H9 (cell line): ENCODE data around the gene PDE7B. TPM values are rescaled to one million over a fixed set of nuclear protein-coding genes. Genes with fewer than 3 reads are reported as not detected.
A peak's percentile ranks its signal among the peaks of the same experiment; 100 is the strongest.

Experiments
- DNase-seq: peaks from one replicate; pipeline ENCODE4 v3.0.0-alpha.2; 2017
- H2AFZ ChIP-seq: one replicate; pipeline ENCODE4 v1.6.1; 2013; ENCODE audit warnings: mild to moderate bottlenecking, low read length, control low read depth, moderate library complexity
- H2AK5ac ChIP-seq: 2 replicates; pipeline ENCODE4 v1.6.1; 2013; ENCODE audit warnings: low read length, control low read depth, mixed read lengths; ENCODE audit not compliant: insufficient read length
- H2BK120ac ChIP-seq: one replicate; pipeline ENCODE4 v1.6.1; 2013; ENCODE audit warnings: low read depth, mild to moderate bottlenecking, low read length, control low read depth, inconsistent platforms; ENCODE audit not compliant: poor library complexity, severe bottlenecking
- H2BK12ac ChIP-seq: 2 replicates; pipeline ENCODE4 v1.6.1; 2013; ENCODE audit warnings: low read length, control low read depth, mixed read lengths, low read depth; ENCODE audit not compliant: insufficient read length
- H2BK15ac ChIP-seq: 2 replicates; pipeline ENCODE4 v1.6.1; 2013; ENCODE audit warnings: low read depth, low read length, control low read depth
- H2BK20ac ChIP-seq: one replicate; pipeline ENCODE4 v1.6.1; 2013; ENCODE audit warnings: low read depth, mild to moderate bottlenecking, low read length, control low read depth, inconsistent platforms; ENCODE audit not compliant: poor library complexity, severe bottlenecking
- H2BK5ac ChIP-seq: 2 replicates; pipeline ENCODE4 v1.6.1; 2013; ENCODE audit warnings: low read length, control low read depth, mixed read lengths; ENCODE audit not compliant: insufficient read length
- H3K14ac ChIP-seq: 2 replicates; pipeline ENCODE4 v1.6.1; 2013; ENCODE audit warnings: low read length, control low read depth; ENCODE audit not compliant: insufficient read depth
- H3K18ac ChIP-seq: 2 replicates; pipeline ENCODE4 v1.6.1; 2013; ENCODE audit warnings: low read depth, mild to moderate bottlenecking, mixed read lengths, low read length, control low read depth; ENCODE audit not compliant: insufficient read length
- H3K23ac ChIP-seq: 2 replicates; pipeline ENCODE4 v1.6.1; 2013; ENCODE audit warnings: low read length, control low read depth, mixed read lengths, low read depth; ENCODE audit not compliant: insufficient read length
- H3K23me2 ChIP-seq: 2 replicates; pipeline ENCODE4 v1.6.1; 2013; ENCODE audit warnings: low read depth, mild to moderate bottlenecking, mixed read lengths, low read length, control low read depth; ENCODE audit not compliant: insufficient read length, poor library complexity, severe bottlenecking
- H3K27ac ChIP-seq: 2 replicates; pipeline ENCODE4 v1.5.1; 2013; ENCODE audit warnings: low read length, control low read depth, mixed read lengths, low read depth; ENCODE audit not compliant: insufficient read length
- H3K27me3 ChIP-seq: 2 replicates; pipeline ENCODE4 v1.6.1; 2013; ENCODE audit warnings: low read length, control low read depth, inconsistent platforms; ENCODE audit not compliant: insufficient read depth
- H3K4ac ChIP-seq: 2 replicates; pipeline ENCODE4 v1.6.1; 2013; ENCODE audit warnings: low read depth, mild to moderate bottlenecking, control low read depth, inconsistent platforms, low read length, moderate library complexity
- H3K4me1 ChIP-seq: 2 replicates; pipeline ENCODE4 v1.6.1; 2013; ENCODE audit warnings: low read length, control low read depth, inconsistent platforms; ENCODE audit not compliant: insufficient read depth
- H3K4me2 ChIP-seq: 2 replicates; pipeline ENCODE4 v1.6.1; 2013; ENCODE audit warnings: low read length, control low read depth, mixed read lengths; ENCODE audit not compliant: insufficient read length, insufficient read depth
- H3K56ac ChIP-seq: 2 replicates; pipeline ENCODE4 v1.6.1; 2013; ENCODE audit warnings: low read depth, mild to moderate bottlenecking, mixed read lengths, low read length, control low read depth; ENCODE audit not compliant: insufficient read length
- H3K79me1 ChIP-seq: 2 replicates; pipeline ENCODE4 v1.6.1; 2013; ENCODE audit warnings: low read depth, mild to moderate bottlenecking, moderate library complexity, low read length, control low read depth, inconsistent platforms; ENCODE audit not compliant: insufficient read depth, poor library complexity, severe bottlenecking
- H3K79me2 ChIP-seq: 2 replicates; pipeline ENCODE4 v1.6.1; 2013; ENCODE audit warnings: low read length, control low read depth, inconsistent platforms; ENCODE audit not compliant: insufficient read depth
- H3K9ac ChIP-seq: 2 replicates; pipeline ENCODE4 v1.6.1; 2013; ENCODE audit warnings: low read length, control low read depth, mixed read lengths; ENCODE audit not compliant: insufficient read length; ENCODE audit errors: extremely low read depth
- H3K9me3 ChIP-seq: one replicate; pipeline ENCODE4 v1.6.1; 2013; ENCODE audit warnings: low read depth, low read length, inconsistent platforms; ENCODE audit not compliant: control insufficient read depth
- H3T11ph ChIP-seq: one replicate; pipeline ENCODE4 v1.6.1; 2013; ENCODE audit warnings: mild to moderate bottlenecking, low read length, control low read depth, inconsistent platforms
- H4K20me1 ChIP-seq: one replicate; pipeline ENCODE4 v1.6.1; 2013; ENCODE audit not compliant: control insufficient read depth, insufficient read length, insufficient read depth
- H4K5ac ChIP-seq: 2 replicates; pipeline ENCODE4 v1.6.1; 2013; ENCODE audit warnings: low read depth, mild to moderate bottlenecking, mixed read lengths, low read length, control low read depth; ENCODE audit not compliant: insufficient read length
- H4K8ac ChIP-seq: replicated peaks from 2 replicates; pipeline ENCODE4 v1.6.1; 2013; ENCODE audit warnings: low read length, control low read depth, mixed read lengths, low read depth; ENCODE audit not compliant: insufficient read length
- H4K91ac ChIP-seq: 2 replicates; pipeline ENCODE4 v1.6.1; 2013; ENCODE audit warnings: low read depth, mild to moderate bottlenecking, moderate library complexity, mixed read lengths, low read length, control low read depth; ENCODE audit not compliant: insufficient read length
- H3K27ac Mint-ChIP-seq, 3 experiments: 2 replicates in 2 of 3; 3 replicates in 1 of 3; pipeline ENCODE4 v1.8.0; 2020 to 2021; ENCODE audit warnings: mixed read lengths in 3 of 3, mild to moderate bottlenecking in 1 of 3, moderate library complexity in 1 of 3
- H3K27me3 Mint-ChIP-seq: 2 replicates; pipeline ENCODE4 v1.8.0; 2021; ENCODE audit warnings: low read depth, mild to moderate bottlenecking, moderate library complexity, mixed read lengths
- H3K36me3 Mint-ChIP-seq, 3 experiments: 2 replicates in 2 of 3; 3 replicates in 1 of 3; pipeline ENCODE4 v1.8.0; 2020 to 2021; ENCODE audit warnings: low read depth in 3 of 3, mixed read lengths in 3 of 3; ENCODE audit not compliant: insufficient read depth in 1 of 3
- H3K4me1 Mint-ChIP-seq, 2 experiments: 2 replicates each; pipeline ENCODE4 v1.8.0; 2020; ENCODE audit warnings: mixed read lengths in 2 of 2
- H3K4me3 Mint-ChIP-seq, 2 experiments: 2 replicates in 1 of 2; 3 replicates in 1 of 2; pipeline ENCODE4 v1.8.0; 2020 to 2021; ENCODE audit warnings: mild to moderate bottlenecking in 2 of 2, mixed read lengths in 2 of 2, moderate library complexity in 1 of 2
- H3K9me3 Mint-ChIP-seq, 2 experiments: 2 replicates in 1 of 2; 3 replicates in 1 of 2; pipeline ENCODE4 v1.8.0; 2020; ENCODE audit warnings: mild to moderate bottlenecking in 2 of 2, mixed read lengths in 2 of 2, moderate library complexity in 1 of 2
- CTCF ChIP-seq: fragments of 200-600 bp; sonication (generic); conservative IDR thresholded peaks from 3 replicates; pipeline ENCODE4 v1.8.0; 2021; ENCODE audit warnings: antibody characterized with exemption, mild to moderate bottlenecking
- WGBS: extraction: QIAGEN DNeasy Blood & Tissue Kit; methylation state at CpG from one replicate; pipeline ENCODE4 v1.1.7; 2013; ENCODE audit warnings: missing lambda C conversion rate, low lambda C conversion rate, mixed read lengths; ENCODE audit not compliant: insufficient read length; ENCODE audit errors: extremely low coverage; 5-methylcytosine and 5-hydroxymethylcytosine counted together
- total RNA-seq: library from RNA; stranded (reverse); gene quantifications from 2 replicates; pipeline ENCODE4 v1.2.1, GENCODE V29; 2021

PDE7B gene
- total RNA-seq, 1 experiment from 2014 or later: not detected

- no peak overlapping the region for H3K23ac ChIP-seq
- no peaks in the 10 kb centered on the region for H3K79me1 ChIP-seq
- H2BK120ac ChIP-seq: no peak overlapping the region
- H3K79me2 ChIP-seq: no peaks in the 10 kb centered on the region
- H3K27ac Mint-ChIP-seq: no peak overlapping the region
- no peak overlapping the region for H4K91ac ChIP-seq
- no peak overlapping the region for H2BK5ac ChIP-seq
- H3K4ac ChIP-seq: no peak overlapping the region
- no peak overlapping the region for H3T11ph ChIP-seq
- H2AFZ ChIP-seq: no peak overlapping the region
- no peaks in the 10 kb centered on the region for H4K20me1 ChIP-seq
- H3K4me1 Mint-ChIP-seq: peaks cover 0 to 3% of the 10 kb centered on the region in 2 experiments; a peak in 2 of 4 replicates
- no peak overlapping the region for H4K8ac ChIP-seq
- no peak overlapping the region for H3K14ac ChIP-seq
- no peaks in the 10 kb centered on the region for H3K36me3 Mint-ChIP-seq
- no peak for DNase-seq
- no peaks in the 10 kb centered on the region for H3K4me1 ChIP-seq
- no peaks in the 10 kb centered on the region for H3K27me3 ChIP-seq
- no peaks in the 10 kb centered on the region for H3K23me2 ChIP-seq
- no peaks in the 10 kb centered on the region for H3K9me3 Mint-ChIP-seq
- TF ChIP-seq CTCF: peak; percentile 59
- no peaks in the 10 kb centered on the region for H3K27me3 Mint-ChIP-seq
- H2BK20ac ChIP-seq: no peak overlapping the region
- H3K9ac ChIP-seq: no peak overlapping the region
- no peak overlapping the region for H2BK15ac ChIP-seq
- H2AK5ac ChIP-seq: no peak overlapping the region
- WGBS: no CpG with 5 or more reads among the region's 4 CpGs
- H3K4me3 Mint-ChIP-seq: no peak overlapping the region
- H4K5ac ChIP-seq: no peak overlapping the region
- no peak overlapping the region for H2BK12ac ChIP-seq
- no peaks in the 10 kb centered on the region for H3K9me3 ChIP-seq
- no peak overlapping the region for H3K56ac ChIP-seq
- H3K18ac ChIP-seq: no peak overlapping the region
- H3K27ac ChIP-seq: no peak overlapping the region
- no peak overlapping the region for H3K4me2 ChIP-seq
Measured at GRCh38 chr6:136208783-136209182, 357.3 kb downstream of the PDE7B start.
